Hepatocyte (in vitro differentiated cells): Measurements from ENCODE around the gene NHSL2.

ENCODE experiments used
- EZH2 ChIP-seq: fragments of 200-600 bp; sonication (generic); IDR thresholded peaks from 2 replicates; pipeline ENCODE4 v1.6.1; 2016; ENCODE audit warnings: antibody characterized with exemption, mild to moderate bottlenecking, borderline replicate concordance
- TF ChIP-seq, protein P1 (sequence below): fragments of 200-600 bp; sonication (generic); IDR thresholded peaks from 2 replicates; pipeline ENCODE4 v1.5.1; 2016; ENCODE audit warnings: antibody characterized with exemption, mild to moderate bottlenecking; ENCODE audit not compliant: poor library complexity

GRCh38 chrX:72114807-72115206 is 204.2 kb downstream of the NHSL2 start:
- TF ChIP-seq, protein P1, sequence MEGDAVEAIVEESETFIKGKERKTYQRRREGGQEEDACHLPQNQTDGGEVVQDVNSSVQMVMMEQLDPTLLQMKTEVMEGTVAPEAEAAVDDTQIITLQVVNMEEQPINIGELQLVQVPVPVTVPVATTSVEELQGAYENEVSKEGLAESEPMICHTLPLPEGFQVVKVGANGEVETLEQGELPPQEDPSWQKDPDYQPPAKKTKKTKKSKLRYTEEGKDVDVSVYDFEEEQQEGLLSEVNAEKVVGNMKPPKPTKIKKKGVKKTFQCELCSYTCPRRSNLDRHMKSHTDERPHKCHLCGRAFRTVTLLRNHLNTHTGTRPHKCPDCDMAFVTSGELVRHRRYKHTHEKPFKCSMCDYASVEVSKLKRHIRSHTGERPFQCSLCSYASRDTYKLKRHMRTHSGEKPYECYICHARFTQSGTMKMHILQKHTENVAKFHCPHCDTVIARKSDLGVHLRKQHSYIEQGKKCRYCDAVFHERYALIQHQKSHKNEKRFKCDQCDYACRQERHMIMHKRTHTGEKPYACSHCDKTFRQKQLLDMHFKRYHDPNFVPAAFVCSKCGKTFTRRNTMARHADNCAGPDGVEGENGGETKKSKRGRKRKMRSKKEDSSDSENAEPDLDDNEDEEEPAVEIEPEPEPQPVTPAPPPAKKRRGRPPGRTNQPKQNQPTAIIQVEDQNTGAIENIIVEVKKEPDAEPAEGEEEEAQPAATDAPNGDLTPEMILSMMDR: no peak
- TF ChIP-seq EZH2: no peak
